Neuronal stem cell (in vitro differentiated cells): ENCODE measurements around the gene KCNJ6.

ENCODE experiments used
- DNase-seq: peaks from one replicate; pipeline ENCODE4 v3.0.0-alpha.2; 2013; ENCODE audit warnings: low spot score
- H2AFZ ChIP-seq: one replicate; pipeline ENCODE4 v1.6.1; 2013; ENCODE audit warnings: mild to moderate bottlenecking, low read length, inconsistent platforms
- H2AK5ac ChIP-seq: 2 replicates; pipeline ENCODE4 v1.6.1; 2013; ENCODE audit warnings: low read depth, mild to moderate bottlenecking, inconsistent platforms, low read length, moderate library complexity, mixed read lengths
- H2BK120ac ChIP-seq: 2 replicates; pipeline ENCODE4 v1.6.1; 2013; ENCODE audit warnings: low read depth, mild to moderate bottlenecking, inconsistent platforms, low read length, moderate library complexity, mixed read lengths
- H2BK12ac ChIP-seq: one replicate; pipeline ENCODE4 v1.6.1; 2013; ENCODE audit warnings: low read length, inconsistent platforms
- H2BK15ac ChIP-seq: 2 replicates; pipeline ENCODE4 v1.6.1; 2013; ENCODE audit warnings: mild to moderate bottlenecking, low read length, inconsistent platforms, mixed read lengths
- H2BK5ac ChIP-seq: one replicate; pipeline ENCODE4 v1.6.1; 2013; ENCODE audit warnings: inconsistent platforms, mild to moderate bottlenecking, low read length, moderate library complexity
- H3K14ac ChIP-seq: one replicate; pipeline ENCODE4 v1.6.1; 2013; ENCODE audit warnings: low read length, inconsistent platforms
- H3K18ac ChIP-seq: 2 replicates; pipeline ENCODE4 v1.6.1; 2013; ENCODE audit warnings: low read length, inconsistent platforms
- H3K23ac ChIP-seq: 2 replicates; pipeline ENCODE4 v1.6.1; 2013; ENCODE audit warnings: low read depth, mild to moderate bottlenecking, mixed read lengths, low read length, inconsistent platforms; ENCODE audit not compliant: poor library complexity
- H3K27ac ChIP-seq: replicated peaks from 3 replicates; pipeline ENCODE4 v1.5.1; 2013; ENCODE audit warnings: low read length, inconsistent platforms
- H3K27me3 ChIP-seq, 3 experiments: 2 replicates each; pipeline ENCODE4 v1.6.1; 2013; ENCODE audit warnings: low read length in 3 of 3, mild to moderate bottlenecking in 2 of 3, inconsistent platforms in 1 of 3, low read depth in 1 of 3, mixed read lengths in 1 of 3, moderate library complexity in 1 of 3; ENCODE audit not compliant: control insufficient read depth in 3 of 3, insufficient read depth in 3 of 3
- H3K36me3 ChIP-seq, 2 donors: replicated peaks in 1 of 2; 2 replicates each; pipeline ENCODE4 v1.6.1; 2013; ENCODE audit warnings: low read length in 2 of 2; ENCODE audit not compliant: control insufficient read depth in 2 of 2, insufficient read depth in 2 of 2
- H3K4ac ChIP-seq: 2 replicates; pipeline ENCODE4 v1.6.1; 2013; ENCODE audit warnings: inconsistent platforms, mild to moderate bottlenecking, low read length, moderate library complexity
- H3K4me1 ChIP-seq, 2 donors: 1 replicate in 1 of 2; 2 replicates in 1 of 2; pipeline ENCODE4 v1.6.1; 2013; ENCODE audit warnings: low read length in 2 of 2, low read depth in 1 of 2; ENCODE audit not compliant: control insufficient read depth in 2 of 2, insufficient read depth in 1 of 2
- H3K4me2 ChIP-seq: one replicate; pipeline ENCODE4 v1.6.1; 2013; ENCODE audit warnings: mild to moderate bottlenecking, low read length, inconsistent platforms; ENCODE audit not compliant: insufficient read depth, poor library complexity, severe bottlenecking
- H3K4me3 ChIP-seq, 2 donors: 2 replicates each; pipeline ENCODE4 v1.5.1; 2013; ENCODE audit warnings: low read length in 2 of 2, mild to moderate bottlenecking in 2 of 2, inconsistent platforms in 1 of 2, moderate library complexity in 1 of 2
- H3K79me1 ChIP-seq: one replicate; pipeline ENCODE4 v1.6.1; 2013; ENCODE audit warnings: low read depth, mild to moderate bottlenecking, inconsistent platforms, low read length, moderate library complexity
- H3K9ac ChIP-seq: one replicate; pipeline ENCODE4 v1.6.1; 2013; ENCODE audit warnings: mild to moderate bottlenecking, low read depth, low read length, inconsistent platforms; ENCODE audit not compliant: poor library complexity
- H3K9me3 ChIP-seq, 2 donors: replicated peaks in 1 of 2; 2 replicates each; pipeline versions ENCODE3 to v1.6.1; 2013; ENCODE audit warnings: low read length in 2 of 2, mild to moderate bottlenecking in 2 of 2, inconsistent platforms in 1 of 2, low read depth in 1 of 2, mixed read lengths in 1 of 2, moderate library complexity in 1 of 2; ENCODE audit not compliant: control insufficient read depth in 2 of 2, insufficient read depth in 1 of 2
- H4K8ac ChIP-seq: one replicate; pipeline ENCODE4 v1.6.1; 2013; ENCODE audit warnings: low read depth, mild to moderate bottlenecking, inconsistent platforms, low read length, moderate library complexity
- H4K91ac ChIP-seq: one replicate; pipeline ENCODE4 v1.6.1; 2013; ENCODE audit warnings: low read length, low read depth, mild to moderate bottlenecking, inconsistent platforms; ENCODE audit not compliant: poor library complexity
- WGBS, 2 donors: extraction: QIAGEN DNeasy Blood & Tissue Kit; methylation state at CpG; one replicate each; pipeline ENCODE4 v1.1.7; 2013; ENCODE audit warnings: missing lambda C conversion rate in 2 of 2, mixed read lengths in 1 of 2; ENCODE audit not compliant: insufficient read length in 2 of 2, insufficient replicate concordance in 1 of 2; ENCODE audit errors: extremely low coverage in 2 of 2; 5-methylcytosine and 5-hydroxymethylcytosine counted together

Gene KCNJ6

GRCh38 chr21:37710546-37711285 is 205.5 kb downstream of the KCNJ6 start:
- Histone ChIP-seq H3K27me3 (no peaks in the 10 kb centered on the region), H3K4me3 (no peak overlapping the region), H3K4me1 (peaks cover 2 to 18% of the 10 kb centered on the region in 2 donors), H2BK120ac (no peak overlapping the region), H2BK12ac (no peak overlapping the region), H3K36me3 (no peaks in the 10 kb centered on the region), H4K91ac (no peak overlapping the region), H3K9ac (no peak overlapping the region), H3K18ac (no peak overlapping the region), H3K9me3 (peaks cover 0 to 8% of the 10 kb centered on the region in 2 donors), H2AFZ (no peak overlapping the region), H3K14ac (no peak overlapping the region), H3K23ac (no peak overlapping the region), H3K4me2 (no peak overlapping the region), H4K8ac (no peak overlapping the region), H2BK15ac (no peak overlapping the region), H3K4ac (no peak overlapping the region), H2BK5ac (no peak overlapping the region), H2AK5ac (no peak overlapping the region), H3K27ac (no peak overlapping the region), H3K79me1 (no peaks in the 10 kb centered on the region)
- WGBS, 2 donors, result no CpG with 5 or more reads among the region's 24 CpGs
- no peak for DNase-seq

GRCh38 chr21:37704751-37705150 is 211.5 kb downstream of the KCNJ6 start:
- Histone ChIP-seq H2AK5ac (no peak overlapping the region), H3K4me3 (no peak overlapping the region), H3K27me3 (peaks cover 0 to 12% (median 2%) of the 10 kb centered on the region in 3 experiments), H3K23ac (no peak overlapping the region), H3K36me3 (no peaks in the 10 kb centered on the region), H3K4me2 (no peak overlapping the region), H2BK120ac (no peak overlapping the region), H3K9ac (no peak overlapping the region), H3K9me3 (peaks cover 0 to 27% of the 10 kb centered on the region in 2 donors), H2AFZ (no peak overlapping the region), H3K18ac (no peak overlapping the region), H2BK15ac (no peak overlapping the region), H3K4me1 (peaks cover 2 to 5% of the 10 kb centered on the region in 2 donors), H2BK5ac (no peak overlapping the region), H3K27ac (no peak overlapping the region), H3K79me1 (no peaks in the 10 kb centered on the region), H4K8ac (no peak overlapping the region), H4K91ac (no peak overlapping the region), H3K4ac (no peak overlapping the region), H3K14ac (no peak overlapping the region), H2BK12ac (no peak overlapping the region)
- DNase-seq, result no peak
- no CpG with 5 or more reads among the region's 2 CpGs for WGBS, 2 donors

- H3K4me2 ChIP-seq, result no peak overlapping the region
- no peak overlapping the region for H4K91ac ChIP-seq
- no peak overlapping the region for H2BK12ac ChIP-seq
- no peak overlapping the region for H3K14ac ChIP-seq
- no peak overlapping the region for H3K23ac ChIP-seq
- no peaks in the 10 kb centered on the region for H3K4me1 ChIP-seq
- WGBS, 2 donors, result no CpG with 5 or more reads among the region's 7 CpGs
- H2AK5ac ChIP-seq, result no peak overlapping the region
- no peak overlapping the region for H3K4me3 ChIP-seq
- H2AFZ ChIP-seq, result no peak overlapping the region
- no peaks in the 10 kb centered on the region for H3K36me3 ChIP-seq
- H3K4ac ChIP-seq, result no peak overlapping the region
- no peak overlapping the region for H4K8ac ChIP-seq
- H2BK15ac ChIP-seq, result no peak overlapping the region
- H3K9ac ChIP-seq, result no peak overlapping the region
- H3K18ac ChIP-seq, result no peak overlapping the region
- peaks cover 0 to 12% (median 2%) of the 10 kb centered on the region in 3 experiments for H3K27me3 ChIP-seq
- H3K27ac ChIP-seq, result no peak overlapping the region
- H2BK120ac ChIP-seq, result no peak overlapping the region
- H3K9me3 ChIP-seq, result peaks cover 0 to 27% of the 10 kb centered on the region in 2 donors
- no peaks in the 10 kb centered on the region for H3K79me1 ChIP-seq
- DNase-seq, result no peak
- no peak overlapping the region for H2BK5ac ChIP-seq
Measured at GRCh38 chr21:37702241-37702640, 214.0 kb downstream of the KCNJ6 start.

- H3K4me2 ChIP-seq, result no peak overlapping the region
- H3K14ac ChIP-seq, result no peak overlapping the region
- no peak overlapping the region for H3K9ac ChIP-seq
- H2BK5ac ChIP-seq, result no peak overlapping the region
- no peaks in the 10 kb centered on the region for H3K79me1 ChIP-seq
- H3K4me3 ChIP-seq, result no peak overlapping the region
- no peak overlapping the region for H3K18ac ChIP-seq
- no peak overlapping the region for H3K27ac ChIP-seq
- no peak overlapping the region for H4K8ac ChIP-seq
- no peak overlapping the region for H3K23ac ChIP-seq
- H3K9me3 ChIP-seq, result peaks cover 0 to 19% of the 10 kb centered on the region in 2 donors
- H2BK12ac ChIP-seq, result no peak overlapping the region
- peak overlapping the region; percentile 47 for H2AK5ac ChIP-seq
- H2AFZ ChIP-seq, result no peak overlapping the region
- H4K91ac ChIP-seq, result no peak overlapping the region
- no peak overlapping the region for H2BK15ac ChIP-seq
- H2BK120ac ChIP-seq, result no peak overlapping the region
- no peaks in the 10 kb centered on the region for H3K4me1 ChIP-seq
- H3K27me3 ChIP-seq, result peaks cover 0 to 12% (median 2%) of the 10 kb centered on the region in 3 experiments
- peak; percentile 60 for DNase-seq
- no CpG with 5 or more reads among the region's 6 CpGs for WGBS, 2 donors
- no peaks in the 10 kb centered on the region for H3K36me3 ChIP-seq
- no peak overlapping the region for H3K4ac ChIP-seq
Measured at GRCh38 chr21:37700641-37701202, 215.5 kb downstream of the KCNJ6 start.
